ENCODE data around the gene AVEN. TPM values are rescaled to one million over a fixed set of nuclear protein-coding genes. Genes with fewer than 3 reads are reported as not detected.
"Not testable (repeated sequence)": the region's sequence is repeated elsewhere in the genome, so short reads cannot be mapped to it uniquely, and the experiment has no call there.

Gene AVEN
- total RNA-seq, 1 experiment from 2014 or later, result 16.5 TPM

DNA sequence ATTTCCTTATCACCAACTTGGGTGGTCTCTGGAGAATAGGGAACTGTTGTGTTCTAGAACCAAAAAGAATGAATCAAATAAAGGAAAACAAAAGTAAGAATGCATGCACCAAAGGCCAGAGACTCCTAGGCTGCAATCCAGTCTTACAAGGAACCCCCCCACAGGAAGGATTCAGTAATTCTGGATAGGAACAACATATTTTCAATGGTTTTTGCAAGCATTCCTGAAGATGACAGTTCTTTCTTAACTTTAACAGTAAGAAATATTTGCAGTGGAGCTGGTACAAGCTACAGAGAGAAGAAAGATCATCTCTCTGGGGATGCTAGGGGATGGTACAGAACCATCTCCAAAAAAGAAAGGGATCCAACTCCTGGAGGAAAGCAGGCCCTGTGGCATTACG lies 186.9 kb downstream of the AVEN start:
- no peak for DNase-seq (ENCODE audit: low spot score)

DNA sequence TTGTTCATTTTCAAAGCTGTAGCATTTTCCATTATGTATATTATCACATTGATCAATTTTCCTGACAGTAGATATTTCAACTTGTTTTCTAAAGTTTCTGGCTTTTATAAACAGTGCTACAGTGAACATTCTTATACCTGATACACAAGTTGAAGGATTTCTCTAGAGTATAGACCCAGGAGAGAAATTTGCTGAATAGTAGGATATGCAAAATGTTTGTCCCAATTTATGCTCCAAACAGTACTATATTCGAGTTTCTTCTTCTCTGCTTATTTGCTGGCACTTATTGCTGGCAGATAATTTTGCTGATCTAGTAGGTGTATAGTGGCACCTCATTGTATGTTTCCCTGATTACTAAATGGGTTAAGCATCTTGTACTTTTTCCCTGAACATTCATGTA lies 187.9 kb downstream of the AVEN start:
- no peak for DNase-seq (ENCODE audit: low spot score)

DNA sequence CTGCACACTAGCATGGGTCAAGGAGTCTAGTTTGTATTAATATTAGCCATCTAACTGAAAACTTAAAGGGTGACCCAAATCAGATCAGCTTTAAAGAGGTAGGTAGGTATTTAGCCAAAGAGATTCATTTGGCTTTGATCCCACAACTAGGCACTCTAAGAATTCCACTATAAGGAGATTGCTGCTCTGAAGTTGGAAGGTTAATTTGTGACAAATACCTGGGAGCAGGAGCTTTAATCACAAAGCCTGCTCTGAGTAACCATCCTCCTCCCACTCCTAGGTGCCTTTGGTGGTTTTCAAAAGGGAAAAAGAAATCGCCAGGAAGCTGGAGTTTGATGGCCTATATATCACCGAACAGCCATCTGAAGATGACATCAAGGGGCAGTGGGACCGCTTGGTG lies 191.0 kb downstream of the AVEN start:
- DNase-seq (ENCODE audit: low spot score), result no peak

DNA sequence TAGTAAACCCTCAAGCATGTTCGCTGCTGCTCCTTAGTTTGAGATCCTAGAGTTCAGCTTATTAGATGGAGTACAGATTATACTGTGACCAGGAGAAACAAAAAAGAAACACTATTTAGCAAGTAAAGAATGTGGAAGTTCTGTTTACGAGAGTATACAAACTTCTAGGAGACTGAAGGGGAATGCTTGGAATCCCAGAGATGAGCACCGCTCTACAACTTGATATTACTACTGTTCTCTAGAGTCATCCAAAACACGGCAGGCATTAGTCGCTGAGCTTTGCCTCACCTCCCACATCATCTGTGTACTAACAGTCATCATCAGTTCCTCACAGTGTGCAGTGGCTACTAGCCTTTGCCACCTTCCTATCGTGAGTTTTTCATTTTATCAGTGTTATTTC lies 192.1 kb downstream of the AVEN start:
- no peak for DNase-seq (ENCODE audit: low spot score)

DNA sequence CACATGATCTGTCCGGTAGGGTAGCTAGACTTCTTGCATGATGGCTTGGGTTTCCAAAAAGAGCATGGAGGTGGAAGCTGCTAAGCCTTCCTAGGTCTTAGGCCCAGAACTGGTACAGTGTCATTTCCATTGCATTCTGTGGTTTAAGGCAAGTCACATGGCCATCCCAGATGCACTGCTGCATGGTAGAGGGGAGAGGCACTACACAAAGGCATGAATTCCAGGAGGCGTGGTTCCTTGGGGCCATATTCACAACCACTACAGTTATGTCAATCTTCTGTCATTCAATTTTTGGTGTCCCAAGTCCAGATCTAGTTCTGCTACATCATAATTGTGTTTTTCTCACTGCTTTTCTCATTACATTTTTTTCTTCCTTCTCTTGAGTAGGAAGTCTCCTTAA lies 192.9 kb downstream of the AVEN start:
- DNase-seq (ENCODE audit: low spot score), result no peak

DNA sequence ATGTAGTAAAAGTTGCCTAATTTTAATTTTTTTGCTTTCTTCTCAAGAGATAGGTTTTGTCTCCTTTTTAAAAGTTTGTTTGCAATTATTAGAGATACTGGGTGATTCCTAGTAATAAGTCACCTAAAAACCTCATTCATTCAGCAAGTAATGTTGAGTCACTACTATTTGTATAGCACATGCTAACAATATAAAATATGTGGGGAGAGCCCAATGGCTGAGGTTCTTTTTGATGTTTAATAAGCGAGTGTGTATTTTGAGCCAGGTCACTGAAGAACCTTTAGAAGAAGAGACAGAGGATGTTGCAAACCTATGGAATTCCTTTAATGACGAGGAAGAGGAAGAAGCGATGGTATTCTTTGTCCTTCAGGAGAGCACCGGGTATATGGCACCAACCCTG lies 194.4 kb downstream of the AVEN start:
- no peak for DNase-seq (ENCODE audit: low spot score)

DNA sequence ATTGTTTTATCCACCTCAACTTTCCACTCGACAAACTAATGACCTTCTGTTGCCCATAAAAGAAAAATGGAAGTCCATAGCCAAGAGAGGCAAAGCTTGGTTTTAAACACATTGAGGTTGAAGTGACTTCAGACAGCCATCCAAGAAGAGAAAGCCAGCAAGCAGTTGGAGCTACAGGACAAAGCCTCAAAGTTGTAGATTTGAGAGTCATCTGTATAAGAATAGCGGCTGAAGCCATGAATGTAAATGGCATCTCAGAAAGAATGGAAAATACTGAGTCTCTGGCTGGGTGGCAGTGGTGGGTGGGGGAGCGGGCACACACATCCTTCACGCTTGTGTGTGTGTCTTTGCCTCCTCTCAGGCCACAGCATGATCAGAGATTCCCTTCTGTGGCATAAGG lies 194.8 kb downstream of the AVEN start:
- no peak for DNase-seq (ENCODE audit: low spot score)

DNA sequence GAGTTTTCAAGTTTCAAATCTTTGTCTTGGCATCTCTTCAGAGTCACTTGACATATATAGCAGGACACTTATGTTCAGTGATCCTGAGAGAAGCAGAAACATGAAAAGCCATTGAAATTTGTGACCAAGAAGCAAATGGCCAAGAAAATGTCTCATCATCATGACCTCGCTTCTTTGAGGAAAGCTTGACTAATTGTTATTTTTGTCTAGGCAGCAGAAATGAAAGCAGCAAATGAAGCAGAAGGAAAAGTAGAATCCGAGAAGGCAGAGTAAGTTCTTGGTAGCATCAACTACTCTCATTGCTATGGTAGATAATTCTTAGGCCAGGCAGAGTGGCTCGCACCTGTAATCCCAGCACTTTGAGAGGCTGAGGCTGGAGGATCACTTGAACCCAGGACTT lies 198.4 kb downstream of the AVEN start:
- DNase-seq (ENCODE audit: low spot score), result no peak

DNA sequence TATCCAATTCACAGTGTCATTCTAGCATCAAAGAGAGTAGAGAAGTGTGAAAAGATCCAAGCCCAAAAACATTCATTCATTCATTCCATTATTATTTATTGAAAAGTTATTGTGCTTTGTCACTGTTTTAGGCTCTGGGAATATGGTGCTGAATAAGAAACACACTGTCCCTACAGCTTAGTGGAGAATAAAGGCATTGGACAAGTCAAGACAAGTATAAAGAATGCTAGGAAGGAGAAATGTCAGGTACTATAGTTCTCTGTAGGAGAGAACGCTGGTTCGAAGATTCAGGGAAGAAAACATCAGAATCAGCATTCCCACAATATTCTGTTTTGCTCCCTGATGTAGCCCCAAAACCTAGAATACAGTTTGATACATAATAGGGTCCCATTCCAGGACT lies 199.5 kb downstream of the AVEN start:
- no peak for DNase-seq (ENCODE audit: low spot score)

DNA sequence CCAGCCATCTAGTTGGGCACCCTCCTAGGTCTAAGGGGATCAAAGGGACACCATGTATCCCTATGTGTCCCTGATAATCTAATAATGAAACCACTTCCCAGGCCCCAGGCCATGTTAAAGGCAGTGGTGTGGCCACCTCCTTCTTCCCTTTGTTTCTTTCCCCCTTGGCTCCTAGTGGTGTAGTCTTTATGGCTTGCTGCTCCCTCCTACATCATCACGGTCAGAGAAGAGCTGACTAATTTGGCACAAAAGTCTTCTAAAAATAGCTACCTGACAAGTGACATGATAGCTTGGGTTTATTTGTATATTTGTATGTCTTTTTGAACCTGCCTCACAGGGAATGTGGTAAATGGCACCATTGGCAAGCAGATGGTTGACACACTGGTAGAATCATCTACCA lies 201.7 kb downstream of the AVEN start:
- no peak for DNase-seq (ENCODE audit: low spot score)

DNA sequence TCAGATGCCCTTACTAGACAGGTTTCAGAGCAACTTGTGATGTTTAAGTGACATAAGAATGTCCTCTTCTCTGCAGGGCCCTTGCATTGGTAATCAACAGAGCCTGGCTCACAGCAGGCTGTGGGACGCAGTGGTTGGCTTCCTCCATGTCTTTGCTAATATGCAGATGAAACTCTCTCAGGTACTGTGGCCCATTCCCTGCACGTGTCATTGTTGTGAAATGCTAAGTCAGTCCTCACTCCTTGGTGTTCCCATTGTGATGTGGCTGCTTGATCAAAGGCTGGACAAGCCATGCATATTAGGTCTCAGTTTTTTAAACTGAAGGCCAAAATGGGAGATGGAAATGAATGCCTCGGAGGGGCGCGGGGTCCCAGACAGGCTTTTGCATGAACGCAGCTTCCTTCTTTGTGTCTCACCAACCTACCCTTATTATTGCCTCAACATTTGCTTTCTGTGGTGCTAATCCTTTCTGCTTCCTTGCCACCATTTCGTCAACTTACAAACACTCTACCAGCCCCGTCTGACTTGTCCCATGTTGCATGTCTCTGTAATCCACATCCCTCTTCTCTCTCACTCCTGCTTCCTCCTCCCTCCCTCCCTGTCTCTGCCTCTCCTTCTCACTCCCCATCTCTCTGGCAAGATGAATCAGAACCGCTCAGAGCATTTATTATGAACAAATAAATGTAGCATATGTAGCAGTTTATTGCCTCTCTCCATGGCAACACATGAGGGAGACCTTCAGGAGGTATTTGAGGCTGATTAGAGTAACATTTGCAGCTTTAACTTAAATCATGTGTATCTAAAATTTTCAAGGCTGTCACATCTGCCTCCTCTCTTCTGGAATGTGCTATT lies 203.9 kb downstream of the AVEN start:
- no peak for DNase-seq (ENCODE audit: low spot score)

DNA sequence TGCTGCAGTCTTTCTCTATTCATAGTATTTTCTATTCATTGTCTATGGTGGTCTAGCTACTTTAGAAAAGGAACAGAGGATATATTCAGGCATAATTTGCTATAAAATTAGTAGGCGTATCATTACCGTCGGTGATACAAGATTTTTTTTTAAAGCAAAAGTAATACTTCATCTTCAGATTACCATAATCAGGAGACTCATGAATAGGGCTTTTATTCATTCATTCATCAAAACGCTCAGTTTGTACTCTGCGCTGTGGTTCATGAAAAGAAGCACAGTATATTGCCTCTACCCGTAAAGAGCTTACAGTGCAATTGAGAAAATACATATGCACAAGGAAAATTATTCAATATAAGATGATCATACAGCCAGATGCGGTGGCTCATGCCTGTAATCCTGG lies 207.4 kb downstream of the AVEN start:
- DNase-seq (ENCODE audit: low spot score), result no peak

DNA sequence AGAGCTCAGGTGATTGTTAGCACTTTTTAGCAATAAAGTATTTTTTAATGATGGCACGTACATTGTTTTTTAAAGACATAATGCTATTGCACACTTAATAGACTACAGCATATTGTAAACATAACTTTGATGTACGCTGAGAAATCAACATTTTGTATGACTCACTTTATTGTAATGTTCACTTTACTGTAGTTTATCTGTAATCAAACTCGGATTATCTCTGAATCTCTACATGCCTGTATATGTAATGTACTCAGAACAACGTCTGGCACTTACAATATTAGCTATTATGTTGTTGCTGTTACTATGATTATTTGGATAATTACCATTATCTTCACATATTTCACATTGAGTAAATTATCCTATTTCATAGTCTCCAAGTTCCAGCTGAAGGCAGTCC lies 208.7 kb downstream of the AVEN start:
- DNase-seq (ENCODE audit: low spot score), result no peak

DNA sequence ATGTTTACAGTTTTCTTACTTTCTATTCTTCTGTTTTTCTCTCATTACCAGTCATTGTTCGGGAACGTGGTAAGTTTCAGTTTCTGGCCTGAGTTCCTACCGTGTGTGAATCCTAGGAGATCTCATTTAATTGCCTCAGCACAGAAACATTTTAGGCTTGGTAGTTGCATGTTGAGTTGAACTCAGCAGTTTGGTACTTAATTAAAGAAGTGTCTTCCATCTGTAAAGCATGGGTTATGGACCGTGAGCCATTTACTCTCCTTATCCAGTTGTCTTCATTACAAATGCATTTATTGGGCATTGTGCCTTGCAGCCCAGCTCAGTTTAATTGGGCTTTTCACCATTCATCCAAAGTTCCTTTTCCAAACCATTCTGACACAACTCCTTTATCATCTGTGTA lies 212.8 kb downstream of the AVEN start:
- DNase-seq (ENCODE audit: low spot score), result no peak

DNA sequence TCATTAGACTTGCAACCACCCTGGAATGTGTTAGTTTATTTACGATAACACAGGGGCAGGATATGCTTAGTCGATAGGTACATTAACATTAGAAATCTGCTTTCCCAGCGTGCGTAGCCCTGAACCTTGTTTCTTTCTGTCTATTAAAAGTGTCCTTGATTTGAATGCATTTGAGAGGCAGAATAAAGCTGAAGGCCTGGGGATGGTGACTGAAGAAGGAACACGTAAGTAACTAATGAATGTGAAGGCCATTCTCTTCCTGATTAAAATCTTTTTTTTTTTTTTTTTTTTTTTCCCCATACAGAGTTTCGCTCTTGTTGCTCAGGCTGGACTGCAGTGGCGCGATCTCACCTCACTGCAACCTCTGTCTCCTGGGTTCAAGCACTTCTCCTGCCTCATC lies 213.6 kb downstream of the AVEN start:
- DNase-seq (ENCODE audit: low spot score), result no peak

DNA sequence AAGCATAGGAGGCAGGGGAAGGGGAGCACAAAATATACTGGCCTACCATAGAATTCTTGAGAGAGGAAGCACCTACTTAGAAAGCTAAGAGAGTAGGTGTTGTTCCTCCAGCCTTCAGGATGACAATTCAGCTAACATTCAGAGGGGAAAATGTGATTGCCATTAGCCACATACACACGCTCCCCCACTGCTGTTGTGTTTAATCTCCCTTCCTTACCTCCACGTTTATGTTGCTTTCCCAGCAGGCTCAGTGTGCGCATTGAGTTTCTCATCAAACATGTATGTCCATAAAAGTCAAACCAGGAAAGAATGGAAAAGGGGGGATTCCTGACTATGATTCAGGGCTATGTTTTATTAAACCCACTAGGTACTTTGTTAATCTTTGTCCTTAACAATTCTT lies 215.9 kb downstream of the AVEN start:
- no peak for DNase-seq (ENCODE audit: low spot score)

DNA sequence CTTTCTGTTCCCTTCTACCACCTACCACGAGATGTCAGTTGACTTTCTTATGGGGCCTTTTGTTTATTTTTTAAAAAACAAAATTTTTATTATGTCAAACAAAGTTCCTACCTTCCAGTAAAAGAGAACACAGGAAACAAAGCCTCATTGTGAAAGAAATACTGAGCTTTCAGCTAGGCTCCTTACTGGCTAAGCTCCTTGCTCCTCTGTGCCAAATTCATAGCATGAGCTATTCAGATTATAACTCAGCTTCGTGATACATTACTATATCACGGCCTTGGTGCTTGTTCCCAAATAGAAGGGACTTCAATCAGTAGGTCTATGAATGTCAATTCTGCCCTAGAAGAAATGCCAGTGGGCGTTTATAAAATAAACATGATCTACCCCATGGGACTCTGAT lies 216.5 kb downstream of the AVEN start:
- DNase-seq (ENCODE audit: low spot score), result no peak

DNA sequence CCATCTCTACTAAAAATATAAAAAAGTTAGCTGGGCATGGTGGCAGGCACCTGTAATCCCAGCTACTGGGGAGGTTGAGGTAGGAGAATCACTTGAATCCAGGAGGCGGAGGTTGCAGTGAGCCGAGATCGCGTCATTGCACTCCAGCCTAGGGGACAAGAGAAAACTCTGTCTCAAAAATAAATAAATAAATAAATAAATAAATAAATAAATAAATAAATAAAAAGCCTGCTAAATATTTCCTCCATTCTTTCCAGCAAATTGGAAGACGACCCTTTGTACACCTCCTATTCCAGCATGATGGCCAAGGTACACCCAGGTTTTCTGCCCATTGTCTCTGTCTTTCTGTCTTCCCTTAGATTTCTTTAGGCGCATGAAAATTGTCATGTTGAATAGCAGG lies 219.5 kb downstream of the AVEN start:
- not testable (repeated sequence) for DNase-seq (ENCODE audit: low spot score)

Other genes starting within 250 kb of the AVEN start
- not detected in 2 replicates for gene CHRM5, start 70.7 kb downstream of the AVEN start, total RNA-seq (2014; rRNA removed; shearing (Covaris generic))
- gene EMC7, start 62.7 kb upstream of the AVEN start, total RNA-seq (2014; rRNA removed; shearing (Covaris generic)), result 20.6 and 43.1 TPM in 2 replicates
- 1.0 and 1.4 TPM in 2 replicates for gene PGBD4, start 62.9 kb upstream of the AVEN start, total RNA-seq (2014; rRNA removed; shearing (Covaris generic))
- gene KATNBL1, start 170.9 kb upstream of the AVEN start, total RNA-seq (2014; rRNA removed; shearing (Covaris generic)), result 38.2 and 40.1 TPM in 2 replicates
- 158 and 216 TPM in 2 replicates for gene EMC4, start 185.8 kb upstream of the AVEN start, total RNA-seq (2014; rRNA removed; shearing (Covaris generic))

Measured in H4 (cell line).